AG20443 (cell line): ENCODE measurements around the gene RHBDD1.
A peak's percentile ranks its signal among the peaks of the same experiment; 100 is the strongest.

Experiments used
- DNase-seq: peaks from one replicate; pipeline ENCODE4 v3.0.0; 2012; ENCODE audit warnings: low spot score, mixed read lengths

Gene RHBDD1

DNA sequence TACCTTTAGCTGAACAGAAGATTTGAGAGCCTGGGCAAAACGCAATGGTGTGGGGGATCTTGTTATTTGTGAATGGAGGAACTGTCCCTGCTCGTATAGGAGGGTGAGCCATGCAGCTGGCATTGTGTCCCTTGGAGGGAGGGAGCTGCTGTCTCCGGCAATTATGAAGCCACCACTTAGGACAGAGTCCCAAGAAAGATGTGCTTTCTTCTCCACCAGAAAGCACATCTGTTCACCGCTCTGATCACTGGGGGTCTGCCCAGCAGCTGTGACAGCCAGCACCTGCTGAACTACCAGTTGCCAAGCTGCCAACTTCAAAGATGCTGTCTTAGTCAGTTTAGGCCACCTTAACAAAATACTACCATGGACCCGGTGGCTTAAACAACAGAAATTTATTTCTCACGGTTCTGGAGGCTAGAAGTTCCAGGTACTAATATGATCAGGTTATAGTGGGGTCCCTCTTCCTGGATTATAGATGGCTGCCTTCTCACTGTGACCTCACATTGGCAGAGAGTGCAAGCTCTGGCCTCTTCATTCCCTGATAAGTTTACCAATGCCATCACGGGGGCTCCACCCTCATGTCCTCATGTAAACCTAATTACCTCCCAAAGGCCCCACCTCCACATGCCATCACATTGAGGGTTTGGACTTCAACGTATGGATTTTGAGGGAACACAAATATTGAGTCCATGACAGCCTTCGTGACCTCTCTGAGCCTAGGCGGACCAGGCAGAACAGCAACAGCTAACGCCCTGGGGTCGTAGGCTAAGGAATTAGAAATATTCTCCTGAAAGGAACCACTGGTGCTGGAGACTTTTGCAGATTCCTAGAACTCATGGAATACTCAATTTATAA, 148.3 kb downstream of the RHBDD1 start:
- DNase-seq = no peak

GRCh38 chr2:226984750-226985582, 149.1 kb downstream of the RHBDD1 start:
- peak; percentile 70 for DNase-seq

DNA sequence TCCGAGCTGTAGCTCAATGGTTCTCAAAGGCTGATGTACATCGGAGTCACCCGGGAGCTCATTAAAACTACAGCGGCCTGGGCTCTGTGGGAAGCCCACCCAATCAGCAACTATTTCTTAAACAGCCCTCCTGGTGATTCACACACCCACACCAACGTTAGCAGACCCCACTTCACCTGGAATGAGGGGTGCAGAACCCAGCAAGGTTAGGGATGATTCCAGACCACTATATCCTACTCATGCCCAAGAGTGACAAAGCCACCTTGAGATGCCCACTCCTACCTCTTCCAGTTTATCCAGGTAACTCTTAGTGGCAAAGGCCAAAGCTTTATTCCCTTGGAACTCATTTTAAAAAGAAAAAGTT, 149.7 kb downstream of the RHBDD1 start:
- DNase-seq = no peak

DNA sequence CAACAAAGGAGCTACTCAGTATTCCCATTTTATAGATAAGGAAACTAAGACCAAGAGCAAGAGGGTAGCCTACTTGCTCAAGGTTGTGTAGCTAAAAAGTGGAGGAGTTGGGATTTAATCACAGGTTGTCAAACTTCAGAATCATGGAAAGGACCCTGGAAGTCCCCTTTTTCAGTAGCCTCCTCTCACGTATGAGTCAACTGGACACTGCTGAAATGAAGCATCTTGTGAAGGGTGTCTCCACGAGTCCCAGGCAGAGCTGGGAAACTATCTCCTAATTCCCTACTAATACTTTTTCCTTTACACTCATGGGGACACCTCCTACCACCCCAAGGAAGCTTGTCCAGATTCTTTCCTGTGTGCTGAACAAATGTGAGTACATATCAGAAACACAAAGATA, 155.8 kb downstream of the RHBDD1 start:
- no peak for DNase-seq

DNA sequence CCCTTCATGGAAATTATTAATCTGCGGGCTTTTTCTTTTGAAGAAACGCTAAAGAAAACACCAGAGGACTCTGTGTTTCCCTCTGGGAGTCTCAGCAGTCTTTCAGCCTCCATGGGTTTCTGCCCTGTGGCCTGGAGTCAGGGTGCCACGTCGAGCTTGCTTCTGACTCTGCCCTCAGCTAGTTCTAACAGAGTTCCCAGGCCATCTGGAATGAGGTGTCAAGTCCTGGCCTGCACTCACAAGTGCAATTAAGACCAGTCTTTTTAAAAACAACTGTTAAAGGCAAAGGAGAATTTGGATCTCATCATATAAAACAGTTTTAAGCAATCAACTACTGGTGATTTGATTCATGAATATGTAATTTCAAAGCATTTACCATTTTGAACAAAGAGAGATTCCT, 157.3 kb downstream of the RHBDD1 start:
- DNase-seq = no peak

- no peak for DNase-seq
These were observed 158.9 kb downstream of the RHBDD1 start for GRCh38 chr2:226994775-226995174.

GRCh38 chr2:226995625-226996041, 159.8 kb downstream of the RHBDD1 start:
- DNase-seq = peak; percentile 52

DNA sequence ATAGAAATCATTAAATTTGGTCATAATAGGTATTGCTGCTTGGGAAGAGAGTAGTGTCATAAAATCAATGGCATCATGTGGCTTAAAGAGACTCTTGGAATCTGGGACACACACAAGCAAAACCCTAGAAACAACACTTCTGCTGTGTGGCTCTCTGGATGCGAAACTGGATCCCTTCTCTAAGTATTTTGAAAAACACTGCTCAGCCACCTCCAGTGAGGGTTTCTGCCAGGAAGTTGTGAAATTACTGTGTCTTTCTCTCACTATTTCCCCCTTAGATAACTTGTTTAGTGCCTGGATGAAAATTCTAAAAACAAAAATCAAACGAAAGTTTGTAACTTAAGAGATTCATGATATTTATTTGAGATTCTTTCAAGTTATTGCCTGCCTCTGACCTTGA, 163.8 kb downstream of the RHBDD1 start:
- DNase-seq = no peak

GRCh38 chr2:227000123-227000522, 164.3 kb downstream of the RHBDD1 start:
- no peak for DNase-seq

- no peak for DNase-seq
These were observed 168.6 kb downstream of the RHBDD1 start for GRCh38 chr2:227004482-227004881.

DNA sequence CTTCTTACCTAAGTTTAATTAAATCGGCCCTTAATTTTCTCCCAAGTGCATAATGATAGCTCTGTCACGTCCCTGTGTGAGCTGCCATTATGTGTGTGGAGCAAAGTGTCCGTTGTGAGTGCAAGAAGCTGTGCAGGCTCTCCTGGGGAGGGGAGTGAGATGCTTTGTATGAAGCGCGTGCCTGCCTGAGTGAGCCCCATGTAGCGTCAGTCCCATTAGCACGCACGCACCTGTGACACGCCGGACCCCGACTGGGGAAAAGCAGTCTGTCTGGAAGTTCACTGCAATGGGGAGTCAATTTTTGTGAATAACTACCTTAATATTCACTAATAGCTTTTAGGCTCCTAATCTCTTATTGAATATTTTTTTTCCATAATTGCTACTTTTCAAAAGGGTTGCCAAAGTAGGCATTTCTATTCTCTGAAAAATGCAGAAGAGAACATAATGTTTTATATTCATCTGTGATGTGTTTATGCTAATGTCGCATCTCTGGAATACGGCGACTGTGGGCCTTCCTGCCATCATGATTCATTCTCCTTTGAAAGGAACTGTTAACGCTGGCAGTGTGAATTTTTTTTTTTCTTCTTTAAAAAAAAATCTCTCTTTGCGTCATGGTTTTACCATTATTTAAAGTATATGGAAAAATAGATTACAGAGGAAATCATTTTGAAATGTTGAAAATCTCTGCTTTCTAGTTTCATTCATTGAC, 170.5 kb downstream of the RHBDD1 start:
- no peak for DNase-seq

GRCh38 chr2:227007148-227007547, 171.3 kb downstream of the RHBDD1 start:
- no peak for DNase-seq

DNA sequence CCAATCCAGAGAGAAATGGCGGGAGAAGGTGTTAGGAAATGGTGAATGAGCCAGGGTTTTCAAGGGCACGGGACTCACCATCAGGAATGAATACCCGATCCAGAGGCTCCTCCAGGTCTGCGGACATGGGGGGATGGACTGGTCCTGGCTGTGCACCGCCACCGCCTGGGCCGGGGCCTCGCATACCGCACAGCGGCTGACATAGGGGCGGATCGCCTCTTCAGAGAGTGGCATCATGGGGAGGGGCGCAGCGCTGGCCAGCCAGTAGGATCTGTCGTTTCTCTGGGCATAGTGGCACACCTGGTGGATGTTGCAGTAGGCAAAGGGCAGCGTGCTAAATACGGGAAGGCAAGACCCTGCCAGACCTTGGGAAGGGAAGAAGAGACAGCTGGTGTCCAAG, 172.1 kb downstream of the RHBDD1 start:
- DNase-seq = no peak

DNA sequence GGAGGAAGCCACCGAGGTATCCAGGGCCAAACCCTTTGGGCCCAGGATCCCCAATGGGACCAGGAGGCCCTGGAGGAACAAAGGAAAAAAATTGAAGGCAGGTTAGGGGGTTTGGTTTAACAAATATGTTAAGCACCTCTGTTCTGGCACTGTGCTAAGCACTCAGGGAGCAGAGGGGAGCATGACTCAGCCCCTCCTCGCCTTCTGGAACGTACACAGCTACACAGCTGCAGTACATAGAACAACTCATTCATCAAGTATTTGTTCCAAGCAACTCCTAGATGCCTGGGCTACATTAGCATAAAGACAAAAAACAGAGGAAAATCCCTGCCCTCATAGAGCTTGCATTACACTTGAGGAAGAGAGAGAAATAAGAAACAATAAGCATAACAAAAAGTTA, 174.6 kb downstream of the RHBDD1 start:
- DNase-seq = peak; percentile 25

DNA sequence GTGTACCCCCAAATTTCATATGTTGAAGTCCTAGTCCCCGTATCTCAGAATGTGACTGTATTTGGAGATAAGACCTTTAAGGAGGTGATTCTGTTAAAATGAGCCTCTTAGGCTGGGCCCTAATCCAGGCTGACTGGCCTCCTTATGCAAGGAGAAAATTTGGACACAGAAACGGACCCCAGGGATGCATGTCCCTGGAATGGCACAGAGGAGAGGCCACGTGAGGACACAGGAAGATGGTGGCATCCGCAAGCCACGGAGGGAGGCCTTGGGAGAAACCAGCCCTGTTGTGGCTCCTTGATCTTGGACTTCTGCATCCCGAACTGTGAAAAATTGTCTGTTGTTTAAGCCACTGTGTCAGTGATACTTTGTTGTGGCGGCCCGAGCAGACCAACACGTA, 177.5 kb downstream of the RHBDD1 start:
- DNase-seq = no peak

GRCh38 chr2:227013881-227014280, 178.0 kb downstream of the RHBDD1 start:
- no peak for DNase-seq

DNA sequence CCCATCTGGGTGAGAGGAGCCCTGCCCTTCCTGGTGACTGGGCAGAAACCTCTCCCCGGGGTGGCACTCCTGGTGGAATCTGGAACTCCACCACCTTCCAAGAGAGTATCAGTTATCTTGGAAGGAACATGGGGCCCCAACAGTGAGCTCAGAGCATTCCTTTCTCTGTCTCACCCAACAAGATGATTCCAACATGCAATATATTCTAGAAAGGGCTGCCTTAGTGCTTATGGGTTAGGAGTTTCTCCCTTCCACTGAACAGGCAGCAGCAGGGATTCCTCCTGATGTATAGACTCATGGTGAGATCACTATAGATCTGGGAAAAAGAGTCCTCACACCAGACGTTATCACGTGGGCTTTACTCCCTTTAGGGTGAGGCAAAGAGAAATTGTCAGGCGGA, 181.0 kb downstream of the RHBDD1 start:
- no peak for DNase-seq

GRCh38 chr2:227020416-227020815, 184.6 kb downstream of the RHBDD1 start:
- no peak for DNase-seq

GRCh38 chr2:227022608-227023007, 186.8 kb downstream of the RHBDD1 start:
- no peak for DNase-seq

DNA sequence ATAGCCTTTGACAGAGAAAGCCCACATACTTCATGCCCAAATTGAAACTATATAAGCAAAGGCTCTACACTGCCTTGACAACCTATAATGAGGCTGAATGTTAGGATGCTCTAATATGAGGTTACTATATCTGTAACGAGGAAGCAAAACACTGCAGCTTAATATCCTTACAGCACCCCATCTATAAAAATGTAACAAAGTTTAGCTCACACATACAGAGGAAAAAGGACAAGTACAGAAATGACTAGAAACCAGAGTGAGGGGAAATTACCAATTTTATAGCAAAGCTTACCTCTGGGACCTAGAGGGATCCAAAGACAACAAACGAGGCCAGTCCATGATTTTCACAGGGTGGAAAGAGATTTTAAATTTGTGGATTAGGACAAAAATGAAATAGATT, 189.7 kb downstream of the RHBDD1 start:
- no peak for DNase-seq

- no peak for DNase-seq
These were observed 193.7 kb downstream of the RHBDD1 start for GRCh38 chr2:227029426-227030105.

- DNase-seq = no peak
These were observed 194.9 kb downstream of the RHBDD1 start for GRCh38 chr2:227030789-227031188.
